SK-N-DZ (cell line): ENCODE results near the gene RAI1.

Experiments used
- DNase-seq: peaks from one replicate; pipeline ENCODE4 v3.0.0-alpha.2; 2015; ENCODE audit warnings: low spot score

The RAI1 gene

GRCh38 chr17:17813725-17814095 lies 132.5 kb downstream of the RAI1 start:
- no peak for DNase-seq

DNA sequence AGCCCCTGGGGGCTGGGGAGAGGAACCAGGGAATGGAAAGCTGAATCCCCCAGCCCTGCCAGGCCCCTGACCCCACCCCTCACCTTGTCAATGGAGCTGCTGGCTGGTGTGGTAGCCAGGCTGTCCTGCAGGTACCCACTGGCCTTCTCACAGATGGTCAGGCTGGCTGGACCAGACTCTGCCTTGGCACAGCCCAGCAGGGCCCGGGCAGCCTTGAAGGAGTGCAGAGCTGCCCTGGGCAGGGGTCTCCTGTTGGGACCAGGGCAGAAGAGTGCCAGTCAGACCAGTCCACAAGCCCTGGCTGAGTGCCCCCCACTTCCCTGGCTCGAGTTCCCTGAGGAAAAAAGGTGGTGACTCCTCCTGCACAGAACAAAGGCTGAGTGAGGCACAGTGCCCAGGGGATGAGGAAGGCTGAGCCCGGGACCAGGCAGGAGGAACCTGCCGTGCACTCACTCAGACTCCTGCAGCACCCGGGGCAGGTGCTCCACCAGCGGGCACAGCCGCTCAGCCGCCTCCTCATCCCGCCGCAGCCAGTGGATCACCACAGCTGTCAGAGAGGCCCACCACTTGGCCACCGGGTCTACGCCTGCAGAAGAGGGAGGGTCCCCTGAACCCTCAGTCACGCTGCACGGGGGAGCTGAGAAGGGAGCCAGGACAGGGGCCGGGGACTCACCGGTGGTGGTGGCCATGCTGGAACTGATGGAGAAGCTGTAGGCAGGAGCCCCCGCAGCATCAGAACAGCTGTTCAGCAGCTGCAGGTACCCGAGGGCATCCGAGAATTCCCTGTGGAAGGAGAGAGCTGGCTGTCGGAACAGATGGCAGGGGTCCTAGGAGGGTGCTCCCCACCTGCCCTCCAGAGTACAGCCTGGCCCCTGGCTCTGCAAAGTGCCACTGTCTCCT lies 133.2 kb downstream of the RAI1 start:
- no peak for DNase-seq

- no peak for DNase-seq
Observed at GRCh38 chr17:17815062-17815406, 133.8 kb downstream of the RAI1 start.

- no peak for DNase-seq
Observed at GRCh38 chr17:17815436-17816200, 134.4 kb downstream of the RAI1 start.

- DNase-seq = no peak
Observed at GRCh38 chr17:17816240-17816814, 135.1 kb downstream of the RAI1 start.

- no peak for DNase-seq
Observed at GRCh38 chr17:17816831-17817551, 135.7 kb downstream of the RAI1 start.

- no peak for DNase-seq
Observed at GRCh38 chr17:17817552-17817947, 136.3 kb downstream of the RAI1 start.

DNA sequence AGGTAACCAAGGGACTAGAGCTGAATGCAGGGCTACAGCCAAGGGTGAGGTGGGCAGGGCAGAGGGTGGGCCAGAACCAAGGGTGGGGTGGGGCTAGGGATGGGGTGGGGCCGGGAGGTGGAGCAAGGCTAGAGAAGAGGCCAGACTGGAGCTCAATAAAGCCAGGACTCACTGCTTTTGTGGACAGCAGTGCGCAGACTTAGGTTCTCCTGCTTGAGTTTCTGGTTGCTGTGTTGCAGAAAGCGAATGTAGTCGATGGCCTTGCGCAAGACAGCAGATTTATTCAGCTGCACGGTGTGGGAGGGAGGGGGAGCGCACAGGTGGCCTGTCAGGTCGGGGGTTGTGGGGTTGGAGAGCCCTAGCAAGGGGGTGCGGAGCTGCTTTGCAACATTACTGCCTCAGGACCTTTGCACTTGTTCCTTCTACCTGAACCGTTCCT lies 136.8 kb downstream of the RAI1 start:
- no peak for DNase-seq

DNA sequence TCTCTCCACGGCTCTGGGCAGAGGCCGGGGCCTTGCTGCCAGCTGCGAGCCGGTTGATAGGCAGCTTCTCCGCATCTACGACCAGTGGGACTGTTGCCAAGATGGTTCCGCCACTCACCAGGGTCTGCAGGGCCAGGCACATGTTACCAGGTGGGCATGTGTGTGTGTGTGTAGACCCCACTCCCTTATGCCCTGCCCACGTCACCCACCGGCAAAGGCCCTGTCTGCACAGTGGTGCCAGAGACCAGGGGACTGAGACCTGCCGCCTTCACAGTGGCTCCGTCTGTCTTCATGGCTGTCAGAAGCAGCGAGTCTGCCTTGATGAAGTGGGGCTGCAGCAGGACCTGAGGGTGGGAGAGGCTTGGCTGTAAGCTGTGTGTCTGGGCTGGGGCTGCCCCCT lies 137.9 kb downstream of the RAI1 start:
- no peak for DNase-seq

- no peak for DNase-seq
Observed at GRCh38 chr17:17819561-17819995, 138.3 kb downstream of the RAI1 start.

- DNase-seq = no peak
Observed at GRCh38 chr17:17820046-17820445, 138.8 kb downstream of the RAI1 start.

DNA sequence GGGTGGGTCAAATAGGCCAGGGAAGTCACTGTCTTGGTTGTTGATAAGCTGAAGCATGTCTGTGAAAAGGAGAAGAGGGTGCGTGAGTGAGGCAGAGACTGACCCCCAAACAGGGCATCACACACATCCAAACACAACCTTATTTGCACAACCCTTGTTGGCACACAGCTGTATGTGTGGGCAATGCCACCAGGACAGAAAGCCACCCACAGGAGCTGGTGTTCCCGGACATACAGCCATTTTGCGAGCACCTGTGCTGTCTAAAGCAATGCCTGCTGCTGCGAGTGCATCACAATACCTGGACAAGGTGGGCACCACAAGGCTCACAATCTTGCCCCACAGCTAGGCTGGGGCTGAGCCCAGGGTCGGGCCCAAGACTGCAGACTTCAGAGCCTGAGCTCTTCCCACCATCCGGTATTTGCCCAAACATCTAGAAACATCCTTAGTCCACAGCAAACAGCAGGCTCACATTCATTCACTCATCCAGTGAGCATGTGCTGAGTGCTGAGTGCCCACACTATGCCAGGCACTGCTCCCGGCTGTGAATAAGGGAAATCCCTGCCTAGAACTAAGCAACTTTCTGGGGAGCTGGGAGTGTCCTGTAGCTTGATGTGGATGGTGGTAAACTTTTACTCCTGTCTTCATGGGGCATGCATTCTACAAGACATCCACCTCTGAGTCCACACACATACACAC lies 139.4 kb downstream of the RAI1 start:
- no peak for DNase-seq

DNA sequence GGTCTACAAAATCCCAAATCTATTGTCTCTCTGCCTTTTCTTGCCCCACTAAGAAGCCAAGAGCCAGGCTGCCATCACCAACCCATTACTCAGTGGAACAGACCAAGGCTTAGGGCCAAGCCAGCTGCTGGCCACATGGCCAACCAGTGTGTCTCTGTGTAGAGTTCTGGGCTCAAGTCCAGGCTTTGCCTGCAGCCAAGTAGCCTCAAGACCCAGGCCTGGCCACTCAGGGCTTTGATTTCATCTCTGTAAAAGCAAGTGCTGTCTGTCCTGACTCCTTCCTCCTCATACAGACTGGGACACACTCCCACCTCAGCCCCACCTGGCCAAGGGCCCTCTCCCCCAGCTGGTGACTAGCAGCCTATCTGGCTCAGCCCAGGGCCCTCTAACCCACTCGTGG lies 140.9 kb downstream of the RAI1 start:
- no peak for DNase-seq

DNA sequence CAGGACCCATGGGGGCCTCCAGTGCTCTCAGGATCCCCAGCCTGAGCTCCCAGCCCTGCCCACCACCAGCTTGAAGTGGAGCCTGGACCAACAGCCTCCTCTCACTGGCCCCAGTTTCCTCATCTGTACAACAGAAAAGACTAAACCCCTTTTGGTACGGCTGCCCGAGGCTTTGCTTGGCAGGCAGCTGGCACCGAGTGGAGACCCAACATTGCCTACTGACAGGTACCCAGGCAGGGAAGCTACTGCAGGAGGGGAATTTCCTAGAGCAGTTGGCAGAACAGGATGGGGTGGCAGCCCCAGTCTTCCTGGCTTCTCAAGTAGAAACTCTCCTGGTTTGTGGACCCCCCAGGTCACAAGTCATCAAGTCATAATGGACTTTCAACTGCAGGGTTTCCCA lies 141.4 kb downstream of the RAI1 start:
- no peak for DNase-seq

DNA sequence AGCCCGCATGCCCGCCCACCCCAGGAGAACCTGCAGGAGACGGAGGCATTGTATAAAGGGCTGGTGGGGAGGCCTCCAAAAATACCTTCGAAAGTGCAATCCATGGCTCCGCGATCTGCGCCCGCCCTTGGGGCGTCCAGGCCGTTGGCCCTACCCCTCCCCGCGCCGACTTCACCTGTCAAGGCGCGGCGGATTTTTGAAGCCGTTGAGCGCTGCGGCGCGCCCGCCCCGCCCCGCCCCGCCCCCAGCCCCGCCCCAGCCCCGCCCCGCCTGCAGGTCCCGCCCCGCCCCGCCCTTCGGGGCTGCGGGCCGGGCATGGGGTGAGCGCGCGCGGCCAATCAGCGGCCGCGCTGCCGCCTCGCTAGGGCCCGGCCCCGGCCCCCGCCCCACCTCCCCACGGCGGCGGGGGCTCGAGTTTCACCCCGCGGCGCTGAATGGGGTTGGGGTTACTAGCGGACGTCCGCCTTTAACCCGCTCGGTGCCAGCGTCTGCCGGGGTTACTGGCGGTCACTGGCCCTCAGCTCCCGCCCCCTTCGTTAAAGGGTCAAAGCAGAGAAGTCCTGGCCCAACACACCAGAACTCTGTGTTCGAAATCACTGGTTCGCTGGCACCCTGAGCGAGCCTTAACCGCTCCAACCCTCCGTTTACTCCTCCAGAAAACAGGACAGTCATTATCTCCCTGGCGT lies 142.3 kb downstream of the RAI1 start:
- peak; percentile 90 for DNase-seq

GRCh38 chr17:17824119-17824782 lies 143.0 kb downstream of the RAI1 start:
- peak; percentile 88 for DNase-seq

DNA sequence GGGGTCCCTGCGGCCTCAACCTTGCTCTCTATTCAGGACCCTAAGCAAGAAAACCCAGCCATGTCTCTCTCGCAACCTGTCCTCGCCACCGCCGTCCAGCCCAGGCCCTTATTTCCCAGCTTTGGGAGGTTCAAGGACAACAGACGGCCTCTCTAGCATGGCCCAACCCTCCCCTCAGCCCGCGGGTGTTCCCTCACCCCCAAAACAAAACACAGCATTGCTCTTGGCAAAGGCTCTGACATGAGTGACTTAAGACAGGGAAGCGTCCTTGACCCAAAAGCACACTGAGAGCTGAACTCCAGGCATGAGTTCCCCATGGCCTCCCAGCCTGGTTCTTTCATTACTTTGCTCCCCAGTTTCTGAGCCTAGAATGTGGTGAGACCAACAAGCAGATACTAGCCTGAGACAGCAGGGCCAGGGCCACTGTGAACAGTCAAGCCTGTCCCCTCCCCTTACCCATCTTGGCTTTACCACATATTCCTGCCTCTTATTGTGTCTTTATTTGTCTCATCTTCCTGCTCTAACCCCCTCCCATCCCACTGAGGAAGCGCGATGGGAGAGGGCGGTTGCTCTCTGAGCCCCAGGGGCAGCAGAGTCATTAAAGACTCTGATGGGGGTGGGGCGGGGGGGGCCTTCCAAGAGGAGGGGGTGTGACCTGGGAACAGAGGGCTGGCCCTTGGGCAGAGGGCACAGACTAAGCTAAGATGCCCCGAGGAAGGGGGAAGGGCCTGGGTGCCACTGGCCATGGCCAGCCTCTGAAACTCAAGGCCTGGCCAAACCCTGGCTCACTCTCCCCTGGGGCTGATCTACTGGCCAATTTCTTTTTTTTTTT lies 143.7 kb downstream of the RAI1 start:
- no peak for DNase-seq

DNA sequence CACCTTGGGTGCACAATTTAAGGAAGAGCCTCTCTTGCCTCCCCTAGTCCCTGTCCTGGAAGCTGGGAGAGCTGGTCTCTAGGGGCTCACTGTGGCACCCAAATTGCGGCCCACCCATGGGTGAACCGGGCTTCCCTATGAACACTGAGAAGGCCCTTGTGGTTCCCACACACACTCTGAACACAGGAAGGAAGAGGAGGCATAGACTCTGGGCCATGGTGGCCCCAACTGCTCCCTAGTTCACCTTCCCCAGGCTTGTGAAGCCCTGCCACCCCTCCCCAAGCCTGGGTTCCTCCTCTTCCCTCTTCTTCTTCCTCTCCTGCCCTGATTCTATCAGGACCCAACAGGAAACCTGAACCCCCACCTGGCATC lies 145.1 kb downstream of the RAI1 start:
- no peak for DNase-seq
